CD14-positive monocyte (primary cell): ENCODE measurements around the gene NTRK3. TPM values are rescaled to one million over a fixed set of nuclear protein-coding genes. Genes with fewer than 3 reads are reported as not detected.

ENCODE experiments used
- DNase-seq, 3 donors: peaks; one replicate each; pipeline ENCODE4 v3.0.0-alpha.2; 2011 to 2022
- H2AFZ ChIP-seq: 2 replicates; pipeline ENCODE4 v1.6.0; 2012; ENCODE audit warnings: mild to moderate bottlenecking, low read depth, low read length, inconsistent platforms; ENCODE audit not compliant: insufficient read depth, poor library complexity, severe bottlenecking
- H3K27ac ChIP-seq, 2 donors: 1 replicate in 1 of 2; 2 replicates in 1 of 2; pipeline ENCODE4 v1.5.1; 2012 to 2013; ENCODE audit warnings: low read length in 2 of 2, control low read depth in 1 of 2, inconsistent platforms in 1 of 2, low read depth in 1 of 2, mild to moderate bottlenecking in 1 of 2
- H3K27me3 ChIP-seq, 2 donors: one replicate each; pipeline versions ENCODE4 v1.6.0 to v1.6.1; 2011 to 2013; ENCODE audit warnings: low read length in 2 of 2; ENCODE audit not compliant: control insufficient read depth in 2 of 2, insufficient read depth in 2 of 2
- H3K36me3 ChIP-seq, 2 donors: replicated peaks in 1 of 2; 1 replicate in 1 of 2; 2 replicates in 1 of 2; pipeline versions ENCODE4 v1.5.1 to v1.6.1; 2012 to 2013; ENCODE audit warnings: low read length in 2 of 2, control low read depth in 1 of 2, inconsistent platforms in 1 of 2, mild to moderate bottlenecking in 1 of 2; ENCODE audit not compliant: insufficient read depth in 2 of 2, control insufficient read depth in 1 of 2
- H3K4me1 ChIP-seq, 2 donors: 1 replicate in 1 of 2; 2 replicates in 1 of 2; pipeline versions ENCODE4 v1.5.1 to v1.6.1; 2012 to 2013; ENCODE audit warnings: low read length in 2 of 2, control low read depth in 1 of 2, inconsistent platforms in 1 of 2, mild to moderate bottlenecking in 1 of 2, moderate library complexity in 1 of 2; ENCODE audit not compliant: insufficient read depth in 2 of 2, control insufficient read depth in 1 of 2
- H3K4me2 ChIP-seq: replicated peaks from 2 replicates; pipeline ENCODE3; 2012; ENCODE audit warnings: low read length, moderate library complexity, mild to moderate bottlenecking; ENCODE audit not compliant: poor library complexity, severe bottlenecking; ENCODE audit errors: extremely low read depth
- H3K4me3 ChIP-seq, 3 experiments: fragments of 200-600 bp in 1 of 3; sonication (generic) in 1 of 3; replicated peaks in 1 of 3; 1 replicate in 2 of 3; 2 replicates in 1 of 3; pipeline ENCODE4 v1.5.1; 2011 to 2013; ENCODE audit warnings: low read length in 3 of 3, mild to moderate bottlenecking in 3 of 3, control low read depth in 2 of 3, low read depth in 2 of 3, inconsistent platforms in 1 of 3, moderate library complexity in 1 of 3
- H3K79me2 ChIP-seq: 2 replicates; pipeline ENCODE4 v1.6.0; 2012; ENCODE audit warnings: mild to moderate bottlenecking, control low read depth, inconsistent platforms, low read length, moderate library complexity; ENCODE audit not compliant: insufficient read depth
- H3K9ac ChIP-seq: 2 replicates; pipeline ENCODE4 v1.6.0; 2017; ENCODE audit warnings: low read length, mild to moderate bottlenecking; ENCODE audit not compliant: insufficient read depth, poor library complexity, severe bottlenecking
- H3K9me3 ChIP-seq, 2 donors: replicated peaks in 1 of 2; 1 replicate in 1 of 2; 2 replicates in 1 of 2; pipeline versions ENCODE4 v1.5.1 to v1.6.1; 2012 to 2013; ENCODE audit warnings: low read length in 2 of 2, control low read depth in 1 of 2; ENCODE audit not compliant: control insufficient read depth in 1 of 2, insufficient read depth in 1 of 2
- H4K20me1 ChIP-seq: 2 replicates; pipeline ENCODE4 v1.6.0; 2012; ENCODE audit warnings: mild to moderate bottlenecking, low read length, control low read depth, moderate library complexity; ENCODE audit not compliant: insufficient read depth
- H3K27ac Mint-ChIP-seq, 7 donors: one replicate each; pipeline ENCODE4 v1.8.0; 2020; ENCODE audit warnings: mild to moderate bottlenecking in 7 of 7, mixed read lengths in 7 of 7, moderate library complexity in 6 of 7, inconsistent platforms in 2 of 7
- H3K27me3 Mint-ChIP-seq, 3 donors: one replicate each; pipeline ENCODE4 v1.8.0; 2021 to 2022; ENCODE audit warnings: low read depth in 3 of 3, mild to moderate bottlenecking in 3 of 3, mixed read lengths in 3 of 3, moderate library complexity in 3 of 3, inconsistent platforms in 1 of 3
- H3K36me3 Mint-ChIP-seq, 2 donors: one replicate each; pipeline ENCODE4 v1.8.0; 2020; ENCODE audit warnings: mixed read lengths in 2 of 2, inconsistent platforms in 1 of 2, mild to moderate bottlenecking in 1 of 2
- H3K4me1 Mint-ChIP-seq: one replicate; pipeline ENCODE4 v1.8.0; 2020; ENCODE audit warnings: mild to moderate bottlenecking, mixed read lengths
- H3K4me3 Mint-ChIP-seq, 2 donors: one replicate each; pipeline ENCODE4 v1.8.0; 2020; ENCODE audit warnings: mild to moderate bottlenecking in 2 of 2, mixed read lengths in 2 of 2, moderate library complexity in 1 of 2
- H3K9me3 Mint-ChIP-seq, 7 donors: one replicate each; pipeline ENCODE4 v1.8.0; 2020 to 2022; ENCODE audit warnings: mixed read lengths in 7 of 7, mild to moderate bottlenecking in 6 of 7, moderate library complexity in 6 of 7, inconsistent platforms in 2 of 7
- CTCF ChIP-seq: fragments of 200-600 bp; IDR thresholded peaks from one replicate; pipeline ENCODE4 v1.8.0; 2022; ENCODE audit warnings: antibody characterized with exemption, mild to moderate bottlenecking
- WGBS: methylation state at CpG from one replicate; pipeline ENCODE4 v1.1.5; 2013; ENCODE audit warnings: missing lambda C conversion rate; ENCODE audit not compliant: insufficient coverage; 5-methylcytosine and 5-hydroxymethylcytosine counted together
- intact Hi-C, 2 donors: fragments of 100-400 bp; cut with micrococcal nuclease; formaldehyde crosslinking; loops; one replicate each; pipeline versions ENCODE4 v1.15.0 to v1.15.1; 2023
- polyA plus RNA-seq, 3 donors: library from polyadenylated mRNA; depleted of rRNA in 1 of 3; unstranded in 2 of 3; stranded (reverse) in 1 of 3; fragments of 300-500 nt in 2 of 3; fragments of >200 nt in 1 of 3; fragmentation: Illumina TruSeq in 2 of 3; gene quantifications; 1 replicate in 2 of 3; 2 replicates in 1 of 3; pipeline ENCODE4 v1.2.3, GENCODE V29; 2012 to 2021

Gene NTRK3
- polyA plus RNA-seq, 3 donors, result not detected

GRCh38 chr15:88083811-88084760 is 172.5 kb downstream of the NTRK3 start:
- no peak for TF ChIP-seq CTCF
- H3K9me3 Mint-ChIP-seq, result peaks cover 0 to 8% (median 0%) of the 10 kb centered on the region in 7 donors
- H3K9ac ChIP-seq, result no peak overlapping the region
- H3K9me3 ChIP-seq, result no peaks in the 10 kb centered on the region
- no peaks in the 10 kb centered on the region for H3K4me1 ChIP-seq
- H3K4me3 Mint-ChIP-seq, result no peak overlapping the region
- H3K27ac ChIP-seq, result no peak overlapping the region
- no peaks in the 10 kb centered on the region for H4K20me1 ChIP-seq
- H3K4me2 ChIP-seq, result no peak overlapping the region
- no peak overlapping the region for H3K4me3 ChIP-seq
- H3K27me3 ChIP-seq, result no peaks in the 10 kb centered on the region
- intact Hi-C loops, result no loop called here
- peaks cover 1 to 5% (median 2%) of the 10 kb centered on the region in 3 donors for H3K27me3 Mint-ChIP-seq
- no peaks in the 10 kb centered on the region for H3K36me3 ChIP-seq
- H3K79me2 ChIP-seq, result no peaks in the 10 kb centered on the region
- H3K27ac Mint-ChIP-seq, result no peak overlapping the region
- DNase-seq, result no peak
- no peaks in the 10 kb centered on the region for H3K36me3 Mint-ChIP-seq
- H3K4me1 Mint-ChIP-seq, result no peaks in the 10 kb centered on the region
- no peak overlapping the region for H2AFZ ChIP-seq
- 58% methylated on average over 5 of the region's 9 CpGs for WGBS

GRCh38 chr15:88080616-88081015 is 175.9 kb downstream of the NTRK3 start:
- intact Hi-C loops, result no loop called here
- no peak for TF ChIP-seq CTCF
- H3K27me3 ChIP-seq, result no peaks in the 10 kb centered on the region
- Mint-ChIP-seq H3K36me3 (no peaks in the 10 kb centered on the region), H3K9me3 (peaks cover 0 to 8% (median 3%) of the 10 kb centered on the region in 7 donors), H3K4me1 (no peaks in the 10 kb centered on the region), H3K27me3 (peaks cover 1 to 4% (median 2%) of the 10 kb centered on the region in 3 donors), H3K27ac (no peak overlapping the region), H3K4me3 (no peak overlapping the region)
- no peak overlapping the region for H3K4me3 ChIP-seq
- no peak for DNase-seq
- H4K20me1 ChIP-seq, result no peaks in the 10 kb centered on the region
- no peak overlapping the region for H2AFZ ChIP-seq
- 67% methylated on average over 1 of the region's 3 CpGs for WGBS
- H3K9me3 ChIP-seq, result no peaks in the 10 kb centered on the region
- no peaks in the 10 kb centered on the region for H3K4me1 ChIP-seq
- H3K4me2 ChIP-seq, result no peak overlapping the region
- no peaks in the 10 kb centered on the region for H3K36me3 ChIP-seq
- no peak overlapping the region for H3K27ac ChIP-seq
- H3K79me2 ChIP-seq, result no peaks in the 10 kb centered on the region
- no peak overlapping the region for H3K9ac ChIP-seq
